ENCODE results near the gene TAGAP. TPM values are rescaled to one million over a fixed set of nuclear protein-coding genes. Genes with fewer than 3 reads are reported as not detected.
"Not testable (repeated sequence)": the region's sequence is repeated elsewhere in the genome, so short reads cannot be mapped to it uniquely, and the experiment has no call there.

The TAGAP gene
- total RNA-seq, 2 donors from 2014 or later, result 1.6 to 2.6 TPM

DNA sequence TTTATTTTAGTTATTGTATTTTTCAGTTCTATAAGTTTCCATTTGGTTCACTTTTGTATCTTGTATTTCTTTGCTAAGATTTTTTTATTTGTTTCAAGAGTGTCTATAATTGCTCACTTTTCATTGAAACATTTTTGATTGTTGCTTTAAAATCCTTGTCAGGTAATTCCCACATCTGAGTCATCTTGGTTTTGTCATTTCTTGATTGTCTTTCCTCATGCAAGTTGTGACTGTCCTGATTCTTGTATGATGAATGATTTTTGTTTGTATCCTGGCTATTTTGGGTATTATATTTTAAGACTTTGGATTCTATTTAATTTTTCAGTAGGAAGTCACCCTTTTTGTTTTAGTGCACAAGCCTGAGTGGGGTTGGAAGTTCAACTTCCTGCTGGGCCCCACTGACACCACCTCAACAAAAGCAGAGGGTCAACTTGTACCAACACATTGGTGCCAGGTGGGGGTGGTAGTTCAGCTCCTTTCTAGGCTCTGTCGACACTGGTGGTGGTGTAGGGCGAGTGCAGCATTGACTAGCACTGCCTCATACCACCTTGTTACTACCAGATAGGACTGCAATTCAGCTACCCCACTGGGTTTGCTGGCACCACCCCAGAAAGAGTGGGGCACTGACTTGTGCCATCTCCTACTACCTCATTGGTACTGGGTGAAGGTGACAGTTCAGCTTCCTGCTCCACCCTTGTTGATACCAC lies 53.6 kb downstream of the TAGAP start:
- no peak for ATAC-seq
- DNase-seq, result no peak
- intact Hi-C loops (cut with DNase I), result no loop called here

DNA sequence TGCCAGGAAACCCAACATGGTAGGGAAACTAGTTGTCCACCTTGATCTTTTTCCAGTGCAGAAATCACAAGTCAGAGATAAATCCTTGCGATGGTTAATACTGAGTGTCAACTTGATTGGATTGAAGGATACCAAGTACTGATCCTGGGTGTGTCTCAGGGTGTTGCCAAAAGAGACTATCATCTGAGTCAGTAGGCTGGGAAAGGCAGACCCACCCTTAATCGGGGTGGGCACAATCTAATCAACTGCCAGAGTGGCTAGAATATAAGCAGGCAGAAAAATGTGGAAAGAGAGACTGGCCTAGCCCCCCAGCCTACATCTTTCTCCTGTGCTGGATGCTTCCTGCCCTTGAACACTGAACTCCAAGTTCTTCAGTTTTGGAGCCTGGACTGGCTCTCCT lies 55.1 kb downstream of the TAGAP start:
- ATAC-seq; DNase-seq; intact Hi-C loops (cut with DNase I): not testable (repeated sequence)

DNA sequence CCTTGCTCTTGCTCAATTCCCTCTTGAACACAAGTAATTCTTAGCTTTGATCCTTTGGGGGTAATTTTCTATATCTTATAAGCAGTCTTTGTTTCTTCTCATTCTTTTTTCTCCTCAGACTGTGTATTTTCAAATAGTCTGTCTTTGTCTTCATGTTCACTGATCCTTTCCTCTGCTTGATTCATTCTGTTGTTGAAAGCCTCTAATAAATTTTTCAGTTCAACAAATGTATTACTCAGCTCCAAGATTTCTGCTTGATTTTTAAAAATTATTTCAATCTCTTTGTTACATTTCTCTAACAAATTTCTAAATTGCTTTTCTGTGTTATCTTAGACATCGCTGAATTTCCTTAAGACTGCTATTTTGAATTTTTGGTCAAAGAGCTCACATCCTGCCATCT lies 56.3 kb downstream of the TAGAP start:
- DNase-seq, result no peak
- intact Hi-C loops (cut with DNase I), result no loop called here
- no peak for ATAC-seq

DNA sequence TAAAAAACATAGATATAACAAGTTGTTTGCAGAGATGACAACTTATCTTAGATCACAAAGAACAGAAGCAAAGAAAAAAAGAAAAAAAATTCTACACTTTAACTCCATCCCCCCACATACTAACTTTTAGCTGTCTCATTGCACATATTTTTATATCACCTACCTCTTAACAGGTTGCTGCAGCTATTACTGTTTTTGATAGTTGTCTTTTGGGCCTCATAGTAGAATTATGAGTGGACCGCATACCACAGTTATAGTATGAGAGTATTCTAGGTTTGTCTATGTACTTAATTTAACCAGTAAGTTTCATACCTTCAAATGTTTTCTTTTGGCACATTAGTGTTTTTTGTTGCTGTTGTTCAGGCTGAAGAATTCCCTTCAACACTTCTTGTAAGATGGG lies 57.1 kb downstream of the TAGAP start:
- intact Hi-C loops (cut with DNase I), result no loop called here
- DNase-seq, result no peak
- no peak for ATAC-seq

Other genes with a start within 250 kb of the TAGAP start
- 100 to 1,000 TPM; 140 to 217 TPM for gene EZR, start 225.6 kb downstream of the TAGAP start, total RNA-seq
- 10 to 100 TPM in 1 of 2 donors, 1 to 10 TPM in 1; 9.1 to 10.1 TPM for gene RSPH3, start 44.8 kb downstream of the TAGAP start, total RNA-seq
- gene FNDC1, start 124.4 kb upstream of the TAGAP start, total RNA-seq, result 1 to 10 TPM in 1 of 2 donors, under 1 TPM in 1; 0.63 to 1.6 TPM

Data from left cardiac atrium (tissue), 4 donors.